HG03095 (cell line): ENCODE results near the gene P3H3.

ENCODE experiments used
- ATAC-seq: cut with Tn5 transposase; IDR thresholded peaks from one replicate; pipeline ENCODE4 v1.9.1; 2021; ENCODE audit warnings: moderate library complexity; ENCODE audit not compliant: unreplicated experiment

P3H3 gene

GRCh38 chr12:6842075-6842474 lies 13.9 kb downstream of the P3H3 start:
- ATAC-seq = no peak

- no peak for ATAC-seq
Measured at GRCh38 chr12:6843118-6843902, 15.1 kb downstream of the P3H3 start.

GRCh38 chr12:6845395-6845794 lies 17.2 kb downstream of the P3H3 start:
- ATAC-seq = no peak

- ATAC-seq = no peak
Measured at GRCh38 chr12:6846316-6846869, 18.2 kb downstream of the P3H3 start.

- no peak for ATAC-seq
Measured at GRCh38 chr12:6847676-6848075, 19.5 kb downstream of the P3H3 start.

- no peak for ATAC-seq
Measured at GRCh38 chr12:6849427-6849826, 21.2 kb downstream of the P3H3 start.

GRCh38 chr12:6849976-6850560 lies 21.9 kb downstream of the P3H3 start:
- no peak for ATAC-seq

GRCh38 chr12:6850796-6851152 lies 22.6 kb downstream of the P3H3 start:
- ATAC-seq = no peak

- ATAC-seq = peak; percentile 53
Measured at GRCh38 chr12:6851153-6851920, 23.1 kb downstream of the P3H3 start, which contains the start of gene CDCA3. Gene CDCA3 (minus strand): TSS chr12:6851286. CDS start chr12:6850952, 334 bp downstream.

- ATAC-seq = peak; percentile 68
Measured at GRCh38 chr12:6851921-6852650, 23.9 kb downstream of the P3H3 start, which contains the start of gene USP5. Gene USP5 (plus strand): TSS chr12:6852150. CDS start chr12:6852180, 30 bp downstream.

GRCh38 chr12:6852651-6853354 lies 24.6 kb downstream of the P3H3 start:
- no peak for ATAC-seq

GRCh38 chr12:6853626-6854025 lies 25.4 kb downstream of the P3H3 start:
- ATAC-seq = no peak

- ATAC-seq = no peak
Measured at GRCh38 chr12:6854036-6854435, 25.8 kb downstream of the P3H3 start.

GRCh38 chr12:6855322-6855721 lies 27.1 kb downstream of the P3H3 start:
- no peak for ATAC-seq

- ATAC-seq = no peak
Measured at GRCh38 chr12:6858799-6859198, 30.6 kb downstream of the P3H3 start.

GRCh38 chr12:6860116-6860515 lies 31.9 kb downstream of the P3H3 start:
- ATAC-seq = no peak

GRCh38 chr12:6860942-6861341 lies 32.7 kb downstream of the P3H3 start:
- ATAC-seq = no peak

- ATAC-seq = no peak
Measured at GRCh38 chr12:6861391-6861790, 33.2 kb downstream of the P3H3 start.

GRCh38 chr12:6863033-6863432 lies 34.8 kb downstream of the P3H3 start:
- no peak for ATAC-seq
